Stimulated activated CD8-positive, alpha-beta memory T cell treated with anti-CD3 and anti-CD28 coated beads, Interleukin-4, amount 100 ng/mL, for 4 hours (primary cell): ENCODE data around the gene POLE.

ENCODE experiments used
- DNase-seq, 2 donors: peaks; one replicate each; pipeline ENCODE4 v3.0.0-alpha.2; 2020; ENCODE audit warnings: low read depth in 2 of 2, low spot score in 1 of 2

POLE gene

DNA sequence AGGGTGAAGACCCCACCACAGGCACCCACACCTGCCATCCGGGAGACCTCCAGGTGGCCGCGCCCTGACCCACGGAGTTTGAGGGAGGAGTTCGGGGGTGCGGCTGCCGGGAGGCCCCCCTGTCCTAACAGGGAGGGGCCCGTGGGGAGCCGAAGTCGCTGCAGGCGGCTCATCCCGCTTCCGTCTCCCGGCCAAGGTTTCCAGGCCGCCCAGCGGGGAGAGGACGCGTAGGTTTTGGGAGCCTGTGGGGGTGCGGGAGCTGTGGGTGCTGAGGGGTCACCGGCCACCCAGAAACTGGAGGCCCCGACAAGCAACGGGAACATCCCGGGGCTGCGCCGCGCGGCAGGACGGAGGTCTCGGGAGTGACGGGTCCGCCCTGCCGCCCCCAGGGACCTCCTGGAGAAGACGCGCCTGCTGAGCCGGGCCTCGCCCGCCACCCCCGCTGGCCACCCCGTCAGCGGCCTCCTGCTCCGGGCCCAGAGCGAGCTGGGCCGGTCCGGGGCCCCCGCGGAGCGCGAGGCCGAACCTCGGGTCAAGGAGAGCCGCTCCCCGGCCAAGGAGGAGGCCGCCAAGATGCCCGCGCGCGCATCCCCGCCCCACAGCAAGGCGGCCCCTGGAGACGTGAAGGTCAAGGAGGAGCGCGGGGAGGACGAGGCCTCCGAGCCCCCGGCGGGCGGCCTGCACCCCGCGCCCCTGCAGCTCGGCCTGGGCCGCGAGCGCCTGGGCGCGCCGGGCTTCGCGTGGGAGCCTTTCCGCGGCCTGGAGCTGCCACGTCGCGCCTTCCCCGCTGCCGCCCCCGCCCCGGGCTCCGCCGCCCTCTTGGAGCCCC is 104.3 kb downstream of the POLE start:
- no peak for DNase-seq

- DNase-seq = no peak
Measured at GRCh38 chr12:132582058-132582420, 105.1 kb downstream of the POLE start.

DNA sequence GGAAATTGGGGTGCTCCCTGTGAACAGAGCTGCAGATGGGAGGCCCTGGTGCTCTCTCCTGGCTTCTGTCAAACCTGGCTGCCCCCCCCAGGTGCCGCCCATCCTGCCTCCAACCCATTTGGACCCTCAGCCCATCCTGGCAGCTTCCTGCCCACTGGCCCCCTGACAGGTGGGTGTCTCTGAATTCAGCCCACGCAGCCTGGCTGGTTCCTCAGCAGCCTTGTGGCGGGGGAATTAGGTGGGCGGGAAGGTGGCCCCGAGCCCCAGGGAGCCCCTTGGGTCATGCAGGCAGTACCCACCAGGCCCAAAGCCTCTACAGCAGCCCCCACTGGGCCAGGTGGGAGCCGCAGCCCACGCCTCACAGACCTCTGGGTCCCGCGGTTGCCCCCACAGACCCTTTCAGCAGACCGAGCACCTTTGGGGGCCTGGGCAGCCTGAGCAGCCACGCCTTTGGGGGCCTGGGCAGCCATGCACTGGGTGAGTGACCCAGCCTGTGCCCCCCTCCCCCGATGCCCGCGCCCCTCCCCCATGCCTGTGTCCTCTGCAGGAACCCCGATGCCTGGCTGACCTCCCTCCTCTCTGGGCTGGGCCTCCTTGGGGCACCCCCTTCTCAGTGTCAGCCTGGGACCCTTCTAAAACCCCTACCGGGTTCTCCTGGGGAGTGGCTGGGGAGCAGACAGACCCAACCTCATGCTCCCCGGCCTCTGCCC is 105.6 kb downstream of the POLE start:
- no peak for DNase-seq

- DNase-seq = no peak
Measured at GRCh38 chr12:132580701-132581292, 106.3 kb downstream of the POLE start.

DNA sequence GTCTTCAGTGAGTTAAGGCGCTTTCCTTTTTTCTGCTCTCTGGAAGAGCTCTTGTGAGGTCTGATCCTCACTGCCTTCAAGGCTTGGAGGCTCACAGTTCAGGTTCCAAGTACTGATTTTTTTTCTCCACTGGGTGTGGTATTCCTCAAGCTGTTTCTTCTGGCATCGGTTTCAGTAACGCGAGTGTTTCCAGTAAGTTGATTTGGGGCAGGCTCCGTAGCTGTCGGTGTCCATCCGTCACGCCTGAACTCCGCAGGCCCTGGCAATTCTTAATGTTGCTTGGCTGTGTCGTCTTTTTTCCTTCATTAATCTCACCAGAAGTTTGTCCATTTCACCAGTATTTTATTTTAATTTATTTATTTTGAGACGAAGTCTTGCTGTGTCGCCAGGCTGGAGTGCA is 107.4 kb downstream of the POLE start:
- DNase-seq = no peak

- DNase-seq = no peak
Measured at GRCh38 chr12:132578826-132579225, 108.3 kb downstream of the POLE start.

GRCh38 chr12:132578118-132578517 is 109.0 kb downstream of the POLE start:
- DNase-seq = no peak

DNA sequence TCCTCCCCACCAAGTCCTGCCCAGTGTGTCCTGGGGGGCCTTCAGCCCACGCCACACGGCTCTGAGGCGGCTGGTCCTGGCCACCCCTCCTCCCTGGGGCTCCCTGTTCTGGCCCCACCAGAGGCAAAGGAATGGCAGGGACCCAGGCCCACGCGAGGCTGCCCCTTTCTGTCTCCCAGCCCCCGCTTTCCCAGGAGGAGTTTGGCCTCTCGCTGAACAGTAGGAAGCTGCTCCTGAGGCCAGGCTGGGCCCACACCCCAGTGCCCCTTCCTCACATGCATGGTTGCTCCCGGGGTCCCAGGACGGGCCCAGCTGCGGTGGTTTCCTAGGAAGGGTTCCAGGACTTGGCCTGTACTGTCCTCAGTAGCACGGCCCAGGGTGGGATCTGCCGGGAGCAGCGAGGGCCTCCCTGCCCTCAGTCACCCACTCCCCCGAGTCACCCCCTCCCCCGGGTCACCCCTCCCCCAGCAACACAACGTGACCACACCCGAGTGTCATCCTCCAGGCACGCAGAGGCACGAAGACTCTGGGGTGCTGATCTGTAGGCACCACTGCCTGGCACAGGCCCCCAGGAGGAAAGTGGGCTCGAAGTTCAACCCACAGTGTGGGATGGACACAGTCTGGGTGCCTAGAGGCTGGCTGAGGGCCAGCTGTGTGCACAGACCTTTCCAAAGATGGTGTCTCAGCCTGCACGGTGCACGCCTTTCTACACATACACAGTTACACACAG is 109.8 kb downstream of the POLE start:
- no peak for DNase-seq

DNA sequence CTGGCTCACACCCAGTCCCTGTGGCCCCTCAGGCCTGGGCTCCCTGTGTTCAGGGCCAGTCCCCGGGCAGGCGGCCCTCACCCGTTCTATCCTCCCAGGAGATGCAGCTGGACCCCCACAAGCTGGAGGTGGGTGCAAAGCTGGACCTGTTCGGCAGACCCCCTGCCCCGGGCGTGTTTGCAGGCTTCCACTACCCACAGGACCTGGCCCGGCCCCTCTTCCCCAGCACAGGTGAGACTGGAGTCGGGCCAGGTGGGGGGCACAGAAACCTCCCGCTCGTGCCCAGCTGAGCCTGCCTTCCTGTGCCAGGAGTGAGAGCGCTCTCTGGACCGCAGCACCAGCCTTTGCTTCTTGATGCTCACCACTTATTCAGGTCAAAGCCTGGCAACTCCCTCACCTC is 110.4 kb downstream of the POLE start:
- no peak for DNase-seq

GRCh38 chr12:132575661-132576060 is 111.5 kb downstream of the POLE start:
- DNase-seq = no peak

DNA sequence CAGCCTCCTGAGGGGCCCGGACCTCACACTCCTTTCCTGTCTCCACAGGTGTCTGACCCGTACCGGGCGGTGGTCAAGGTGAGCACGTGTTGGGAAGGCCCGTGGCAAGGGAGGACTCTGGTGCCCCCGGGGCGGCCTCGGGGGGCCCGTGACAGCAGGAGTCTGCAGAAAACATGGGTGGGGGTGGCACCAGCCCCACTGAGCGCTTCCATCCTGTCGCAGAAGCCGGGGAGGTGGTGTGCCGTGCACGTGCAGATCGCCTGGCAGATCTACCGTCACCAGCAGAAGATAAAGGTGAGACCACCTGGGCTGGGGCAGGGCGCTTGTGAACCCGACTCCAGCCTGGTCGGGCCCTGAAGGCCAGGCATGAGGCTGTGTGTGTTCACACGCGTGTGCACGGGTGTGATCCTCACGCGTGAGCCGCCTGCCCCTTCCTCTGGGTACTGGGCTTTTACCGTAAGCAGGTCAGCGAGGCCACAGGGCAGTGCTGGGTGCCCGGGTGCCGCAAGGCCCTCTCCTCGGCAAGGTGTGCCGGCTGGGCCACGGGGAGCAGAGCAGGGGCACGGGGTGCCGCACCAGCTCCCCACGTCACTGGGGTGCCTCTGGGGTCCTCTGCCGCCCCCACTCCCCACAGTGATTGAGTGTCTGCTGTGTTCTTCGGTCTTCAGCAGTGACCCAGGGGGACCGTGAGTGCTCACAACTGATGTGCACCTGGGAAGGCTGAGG is 112.7 kb downstream of the POLE start:
- DNase-seq = no peak
